Coronary artery (tissue), 2 donors: Measurements from ENCODE around the gene CREBBP.
"Not testable (repeated sequence)": the region's sequence is repeated elsewhere in the genome, so short reads cannot be mapped to it uniquely, and the experiment has no call there.

Source experiments
- DNase-seq: peaks from one replicate; pipeline ENCODE4 v3.0.0-alpha.2; 2017; ENCODE audit warnings: low spot score
- H3K27ac ChIP-seq, 2 donors: fragments of 200-600 bp; sonication (generic); one replicate each; pipeline ENCODE4 v1.5.1; 2016 to 2019
- H3K4me3 ChIP-seq: fragments of 200-600 bp; sonication (generic); 2 replicates; pipeline ENCODE4 v1.5.1; 2016; ENCODE audit warnings: mild to moderate bottlenecking, moderate library complexity
- TF ChIP-seq, protein P1 (sequence below): fragments of 200-600 bp; sonication (generic); IDR thresholded peaks from one replicate; pipeline ENCODE4 v1.5.1; 2019; ENCODE audit warnings: antibody characterized with exemption

CREBBP gene

DNA sequence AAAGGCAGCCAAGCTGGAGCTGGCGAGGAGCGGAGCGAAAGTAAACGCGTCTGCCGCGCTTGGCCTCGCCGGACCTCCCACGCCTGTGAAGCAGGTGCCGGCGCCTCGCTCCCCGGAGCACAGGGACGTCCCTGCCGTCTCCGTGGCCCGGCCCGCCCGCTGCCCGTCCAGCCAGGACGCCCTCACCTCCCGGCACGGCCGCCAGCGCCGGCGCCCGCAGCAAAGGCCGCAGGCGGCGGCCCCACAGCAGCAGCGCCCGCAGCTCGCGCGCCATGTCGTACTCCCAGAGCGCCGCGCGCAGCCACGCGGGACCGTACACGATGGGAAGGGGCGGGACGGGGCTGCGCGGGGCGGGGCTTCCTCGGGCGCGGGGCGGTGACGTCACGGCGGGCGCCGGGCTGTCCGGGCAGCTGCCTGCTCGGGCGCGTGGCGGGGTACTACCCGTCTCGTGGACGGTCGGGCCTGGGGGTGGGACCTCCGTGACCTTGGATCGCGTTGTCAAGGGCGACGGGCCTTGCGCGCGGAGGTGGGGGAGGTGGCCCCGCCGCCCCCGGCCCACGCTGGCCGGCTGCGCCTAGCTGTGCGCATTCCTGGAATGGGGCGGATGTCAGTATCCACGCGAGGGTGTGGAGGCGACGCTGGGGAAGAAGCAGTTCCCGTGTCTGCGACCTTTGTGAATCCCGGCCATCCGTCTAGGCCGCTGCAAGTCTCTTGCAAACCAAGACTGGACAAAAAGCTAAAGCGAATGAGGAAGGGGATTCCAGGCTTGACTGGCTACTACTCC lies 163.1 kb downstream of the CREBBP start, which contains the start of gene TRAP1:
Gene TRAP1 (minus strand): TSS at position 290 of the 784 bp plus-strand sequence. CDS start 16 bp downstream, at position 274.
- DNase-seq, result peak; percentile 87
- Histone ChIP-seq H3K4me3 (peak within 1 kb of the TSS; percentile 100), H3K27ac (peak within 1 kb of the TSS; percentile 74 to 92)
- TF ChIP-seq, protein P1, sequence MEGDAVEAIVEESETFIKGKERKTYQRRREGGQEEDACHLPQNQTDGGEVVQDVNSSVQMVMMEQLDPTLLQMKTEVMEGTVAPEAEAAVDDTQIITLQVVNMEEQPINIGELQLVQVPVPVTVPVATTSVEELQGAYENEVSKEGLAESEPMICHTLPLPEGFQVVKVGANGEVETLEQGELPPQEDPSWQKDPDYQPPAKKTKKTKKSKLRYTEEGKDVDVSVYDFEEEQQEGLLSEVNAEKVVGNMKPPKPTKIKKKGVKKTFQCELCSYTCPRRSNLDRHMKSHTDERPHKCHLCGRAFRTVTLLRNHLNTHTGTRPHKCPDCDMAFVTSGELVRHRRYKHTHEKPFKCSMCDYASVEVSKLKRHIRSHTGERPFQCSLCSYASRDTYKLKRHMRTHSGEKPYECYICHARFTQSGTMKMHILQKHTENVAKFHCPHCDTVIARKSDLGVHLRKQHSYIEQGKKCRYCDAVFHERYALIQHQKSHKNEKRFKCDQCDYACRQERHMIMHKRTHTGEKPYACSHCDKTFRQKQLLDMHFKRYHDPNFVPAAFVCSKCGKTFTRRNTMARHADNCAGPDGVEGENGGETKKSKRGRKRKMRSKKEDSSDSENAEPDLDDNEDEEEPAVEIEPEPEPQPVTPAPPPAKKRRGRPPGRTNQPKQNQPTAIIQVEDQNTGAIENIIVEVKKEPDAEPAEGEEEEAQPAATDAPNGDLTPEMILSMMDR, result no peak

DNA sequence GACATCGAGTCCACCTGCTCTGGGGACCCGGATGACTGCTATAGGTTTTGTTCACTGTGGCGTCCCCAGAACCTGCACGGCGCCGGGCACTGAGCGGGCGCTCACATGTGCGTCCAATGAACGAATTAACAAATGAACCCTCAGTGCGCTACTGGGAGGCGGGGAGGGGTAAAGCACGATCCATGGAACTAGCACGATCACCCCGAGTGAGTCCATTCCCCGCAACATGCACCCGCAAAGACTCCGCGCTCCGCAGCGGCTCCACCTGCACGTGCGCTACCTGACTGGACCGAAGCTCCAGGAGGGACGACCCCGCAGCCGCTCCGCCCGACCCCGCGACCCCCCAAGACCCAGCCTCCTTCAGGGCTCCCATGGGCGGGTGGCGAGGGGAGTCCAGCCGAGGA lies 163.7 kb downstream of the CREBBP start:
- Histone ChIP-seq H3K4me3 (peak overlapping the region; percentile 100), H3K27ac (peak overlapping the region; percentile 74 to 92)
- DNase-seq, result peak; percentile 73
- TF ChIP-seq, protein P1, result no peak

DNA sequence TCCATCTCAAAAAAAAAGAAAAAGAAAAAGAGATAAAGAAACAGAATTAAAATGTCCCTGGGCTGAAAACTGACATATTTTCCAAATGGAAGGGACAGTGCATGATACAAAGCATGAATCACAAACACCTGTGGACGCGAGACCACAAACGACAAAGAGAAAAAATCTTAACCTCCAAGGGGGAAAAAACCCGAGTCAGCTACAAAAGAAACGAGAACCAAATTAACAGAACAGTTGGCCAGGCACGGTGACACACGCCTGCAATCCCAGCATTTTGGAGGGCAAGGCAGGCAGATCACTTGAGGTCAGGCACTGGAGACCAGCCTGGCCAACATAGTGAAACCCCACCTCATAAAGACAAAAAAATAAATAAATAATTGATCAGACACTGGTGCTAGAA lies 165.1 kb downstream of the CREBBP start:
- TF ChIP-seq, protein P1, result no peak
- no peak for DNase-seq
- H3K4me3 ChIP-seq, result no peak overlapping the region
- H3K27ac ChIP-seq, result no peak overlapping the region

DNA sequence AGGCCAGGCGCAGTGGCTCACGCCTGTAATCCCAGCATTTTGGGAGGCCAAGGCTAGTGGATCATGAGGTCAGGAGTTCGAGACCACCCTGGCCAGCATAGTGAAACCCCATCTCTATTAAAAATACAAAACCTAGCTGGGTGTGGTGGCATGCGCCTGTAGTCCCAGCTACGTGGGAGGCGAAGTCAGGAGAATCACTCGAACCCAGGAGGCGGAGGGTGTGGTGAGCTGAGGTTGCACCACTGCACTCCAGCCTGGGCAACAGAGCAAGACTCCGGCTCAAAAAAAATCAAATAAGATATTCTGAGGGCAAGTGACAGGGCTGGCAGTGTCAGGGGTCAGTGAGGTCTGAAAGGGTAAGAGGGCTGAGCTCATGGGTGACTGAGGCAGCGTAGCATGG lies 166.1 kb downstream of the CREBBP start:
- DNase-seq, H3K27ac ChIP-seq, H3K4me3 ChIP-seq: not testable (repeated sequence)

DNA sequence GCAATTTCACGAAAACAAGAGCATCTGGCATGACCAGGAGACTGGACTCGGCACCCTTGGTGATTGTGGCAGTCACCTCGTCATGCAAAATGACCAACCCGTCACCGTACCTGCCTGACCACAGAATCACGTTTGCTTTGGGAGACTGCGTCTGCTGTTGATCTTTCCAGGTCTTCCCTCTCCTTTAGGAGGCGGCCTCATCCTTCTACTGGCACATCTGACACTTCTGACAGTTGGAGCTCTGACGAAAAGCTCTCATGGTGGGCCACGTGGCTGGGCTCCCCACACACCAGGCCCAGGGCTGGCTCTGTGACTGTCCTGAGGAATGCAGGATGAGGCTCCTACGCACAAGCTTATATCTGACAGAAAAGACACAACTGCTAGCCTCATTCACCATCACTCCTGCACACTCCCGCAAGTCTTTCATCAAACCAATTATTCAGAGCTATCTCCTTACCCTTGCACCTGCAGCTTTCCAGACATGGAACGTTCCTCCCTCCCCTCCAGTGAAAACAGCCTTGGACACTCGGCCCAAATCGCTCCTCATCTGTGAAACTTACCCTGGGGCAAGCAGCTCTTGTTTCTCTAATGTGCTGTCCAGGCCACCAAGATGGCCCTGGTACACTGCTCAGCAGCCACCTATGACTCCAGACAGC lies 166.8 kb downstream of the CREBBP start:
- TF ChIP-seq, protein P1, result no peak
- no peak for DNase-seq
- no peak overlapping the region for H3K27ac ChIP-seq
- H3K4me3 ChIP-seq, result no peak overlapping the region

DNA sequence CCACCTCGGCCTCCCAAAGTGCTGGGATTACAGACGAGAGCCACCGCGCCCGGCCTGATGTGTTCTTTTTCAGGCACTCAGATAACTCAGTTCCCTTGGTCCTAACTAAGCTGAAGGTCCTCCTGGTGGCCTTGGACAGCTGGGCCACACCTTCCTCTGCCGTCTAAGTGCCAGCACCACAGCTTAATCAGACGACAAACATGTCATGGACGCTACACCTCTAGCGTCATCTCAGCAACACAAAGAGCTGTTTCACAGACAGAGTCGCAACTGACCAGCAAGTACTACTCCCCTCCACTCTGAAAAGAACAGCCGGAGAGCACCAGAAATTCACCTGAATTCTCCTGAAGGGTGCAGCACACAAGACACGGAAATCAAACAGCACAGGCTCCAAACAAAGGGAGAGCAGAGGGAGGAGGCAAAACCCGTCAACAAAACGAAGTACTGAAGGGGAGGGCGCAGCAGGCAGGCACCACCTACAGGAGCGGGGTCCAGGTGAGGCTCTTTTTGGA lies 167.6 kb downstream of the CREBBP start:
- TF ChIP-seq, protein P1, result no peak
- DNase-seq, result no peak
- H3K4me3 ChIP-seq, result no peak overlapping the region
- H3K27ac ChIP-seq, result no peak overlapping the region

DNA sequence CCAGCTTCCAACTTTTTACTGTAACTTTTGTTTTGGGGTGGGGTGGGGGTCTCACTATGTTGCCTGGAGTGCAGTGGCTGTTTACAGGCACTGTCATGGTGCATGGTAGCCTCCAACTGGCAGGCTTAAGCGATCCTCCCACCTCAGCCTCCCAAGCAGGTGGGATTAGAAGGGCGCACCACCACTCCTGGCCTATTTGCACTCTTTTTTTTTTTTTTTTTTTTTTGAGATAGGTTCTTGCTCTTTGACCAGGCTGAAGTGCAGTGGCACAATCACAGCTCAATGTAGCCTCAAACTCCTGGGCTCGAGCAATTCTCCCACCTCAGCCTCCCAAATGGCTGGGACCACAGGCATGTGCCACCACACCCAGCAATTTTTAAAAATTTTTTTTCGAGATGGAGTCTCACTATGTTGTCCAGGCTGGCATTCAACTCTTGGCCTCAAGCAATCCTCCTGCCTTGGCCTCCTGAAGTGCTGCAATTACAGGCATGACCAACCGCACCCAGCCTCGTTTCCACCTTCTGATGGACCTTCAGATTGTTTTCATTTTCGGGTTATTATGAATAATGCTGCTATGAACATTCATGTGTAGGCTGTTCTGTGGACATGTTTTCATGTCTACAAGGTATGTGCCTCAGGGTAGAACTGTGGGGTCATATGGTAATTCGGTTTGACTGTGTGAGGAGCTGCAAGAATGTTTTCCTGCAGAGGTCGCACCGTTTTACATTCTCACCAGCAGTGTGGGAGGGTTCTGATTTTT lies 174.1 kb downstream of the CREBBP start:
- H3K27ac ChIP-seq, result no peak overlapping the region
- DNase-seq, result no peak
- TF ChIP-seq, protein P1, result no peak
- no peak overlapping the region for H3K4me3 ChIP-seq
